IMR-90 (cell line): Measurements from ENCODE around the gene TMC4. TPM values are rescaled to one million over a fixed set of nuclear protein-coding genes. Genes with fewer than 3 reads are reported as not detected.

Experiments
- ATAC-seq: fragments of 200-7000 bp; cut with Tn5 transposase; 2 replicates; pipeline ENCODE4 v1.9.1; 2020; ENCODE audit warnings: low read depth, mild to moderate bottlenecking, moderate library complexity
- BruUV-seq: library from RNA; stranded (reverse); fragments of 400-500 nt; replicated peaks from 2 replicates; lab custom pipeline; 2021; lab: Mats Ljungman, UMichigan
- CTCF ChIA-PET: fragments of 300-600 bp; formaldehyde crosslinking; extraction: SDS; loops from one replicate; lab custom pipeline; 2021; ENCODE audit warnings: antibody characterized with exemption; lab: Yijun Ruan, JAX
- POLR2A ChIA-PET: fragments of 300-600 bp; sonication (Branson Sonifier 250); formaldehyde crosslinking; loops from one replicate; lab custom pipeline; 2022; ENCODE audit warnings: antibody characterized with exemption; ENCODE audit not compliant: unreplicated experiment; lab: Charles Lee
- DNase-seq: peaks from one replicate; pipeline ENCODE4 v3.0.0; 2013
- H2AFZ ChIP-seq: replicated peaks from 2 replicates; pipeline ENCODE3; 2013; ENCODE audit warnings: low read length, mild to moderate bottlenecking; ENCODE audit not compliant: poor library complexity
- H2AK5ac ChIP-seq: 2 replicates; pipeline ENCODE4 v1.6.1; 2013; ENCODE audit warnings: low read depth, low read length, inconsistent platforms
- H2AK9ac ChIP-seq: replicated peaks from 2 replicates; pipeline ENCODE3; 2013; ENCODE audit warnings: mild to moderate bottlenecking, low read depth, low read length, moderate library complexity; ENCODE audit not compliant: poor library complexity
- H2BK120ac ChIP-seq: 2 replicates; pipeline ENCODE4 v1.6.1; 2013; ENCODE audit warnings: low read depth, low read length, inconsistent platforms
- H2BK15ac ChIP-seq: 3 replicates; pipeline ENCODE4 v1.6.1; 2013; ENCODE audit warnings: low read depth, low read length, inconsistent platforms
- H2BK20ac ChIP-seq: 2 replicates; pipeline ENCODE4 v1.6.1; 2013; ENCODE audit warnings: low read depth, mild to moderate bottlenecking, inconsistent platforms, low read length, moderate library complexity
- H2BK5ac ChIP-seq: 2 replicates; pipeline ENCODE4 v1.6.1; 2013; ENCODE audit warnings: mild to moderate bottlenecking, low read depth, low read length, inconsistent platforms; ENCODE audit not compliant: poor library complexity, severe bottlenecking
- H3K14ac ChIP-seq: replicated peaks from 2 replicates; pipeline ENCODE4 v1.6.1; 2013; ENCODE audit warnings: low read depth, low read length, inconsistent platforms
- H3K18ac ChIP-seq: 2 replicates; pipeline ENCODE4 v1.6.1; 2013; ENCODE audit warnings: low read depth, low read length, control low read depth
- H3K23ac ChIP-seq: 2 replicates; pipeline ENCODE4 v1.6.1; 2013; ENCODE audit warnings: low read depth, low read length, inconsistent platforms
- H3K27ac ChIP-seq: 2 replicates; pipeline ENCODE4 v1.5.1; 2013; ENCODE audit warnings: mild to moderate bottlenecking, control low read depth, low read length; ENCODE audit not compliant: insufficient read depth
- H3K27me3 ChIP-seq: 2 replicates; pipeline ENCODE4 v1.6.1; 2013; ENCODE audit warnings: low read length; ENCODE audit not compliant: control insufficient read depth, insufficient read depth
- H3K36me3 ChIP-seq: 2 replicates; pipeline ENCODE4 v1.6.1; 2013; ENCODE audit warnings: low read length, mixed read lengths; ENCODE audit not compliant: control insufficient read depth, insufficient read depth
- H3K4ac ChIP-seq: 2 replicates; pipeline ENCODE4 v1.6.1; 2013; ENCODE audit warnings: low read depth, low read length, inconsistent platforms
- H3K4me1 ChIP-seq: 2 replicates; pipeline ENCODE4 v1.6.1; 2013; ENCODE audit warnings: low read length, mixed read lengths; ENCODE audit not compliant: control insufficient read depth, insufficient read depth
- H3K4me2 ChIP-seq: 2 replicates; pipeline ENCODE4 v1.6.1; 2013; ENCODE audit warnings: low read depth, mild to moderate bottlenecking, control low read depth, low read length, moderate library complexity
- H3K4me3 ChIP-seq: 2 replicates; pipeline ENCODE4 v1.5.1; 2013; ENCODE audit warnings: low read depth, mild to moderate bottlenecking, control low read depth, low read length, moderate library complexity; ENCODE audit not compliant: insufficient read depth
- H3K56ac ChIP-seq: 2 replicates; pipeline ENCODE4 v1.6.1; 2013; ENCODE audit warnings: low read length, inconsistent platforms; ENCODE audit not compliant: insufficient read depth; ENCODE audit errors: extremely low read depth
- H3K79me1 ChIP-seq, 2 experiments: 2 replicates each; pipeline ENCODE4 v1.6.1; 2013; ENCODE audit warnings: low read length in 2 of 2, inconsistent platforms in 1 of 2, low read depth in 1 of 2
- H3K9ac ChIP-seq: 2 replicates; pipeline ENCODE4 v1.6.1; 2013; ENCODE audit warnings: low read depth, low read length, control low read depth
- H3K9me1 ChIP-seq: 2 replicates; pipeline ENCODE4 v1.6.1; 2013; ENCODE audit warnings: low read length, inconsistent platforms; ENCODE audit not compliant: insufficient read depth
- H3K9me3 ChIP-seq: 2 replicates; pipeline ENCODE4 v1.6.1; 2013; ENCODE audit warnings: low read length; ENCODE audit not compliant: control insufficient read depth, insufficient read depth
- H4K20me1 ChIP-seq: 2 replicates; pipeline ENCODE4 v1.6.1; 2013; ENCODE audit warnings: low read length, inconsistent platforms; ENCODE audit not compliant: insufficient read depth
- H4K5ac ChIP-seq: 2 replicates; pipeline ENCODE4 v1.6.1; 2013; ENCODE audit warnings: mild to moderate bottlenecking, low read depth, low read length, control low read depth
- H4K8ac ChIP-seq, 2 experiments: 2 replicates each; pipeline ENCODE4 v1.6.1; 2013; ENCODE audit warnings: low read depth in 2 of 2, low read length in 2 of 2, control low read depth in 1 of 2, inconsistent platforms in 1 of 2
- H4K91ac ChIP-seq: 2 replicates; pipeline ENCODE4 v1.6.1; 2013; ENCODE audit warnings: low read depth, low read length, inconsistent platforms; ENCODE audit not compliant: insufficient read depth
- CHD1 ChIP-seq: IDR thresholded peaks from 2 replicates; pipeline ENCODE4 v1.6.1; 2012; ENCODE audit warnings: low read depth, low read length, improper control_type of control experiment
- MAZ ChIP-seq: IDR thresholded peaks from 2 replicates; pipeline ENCODE4 v1.6.1; 2012; ENCODE audit warnings: low read depth, mild to moderate bottlenecking, low read length, improper control_type of control experiment, moderate library complexity, borderline replicate concordance
- WGBS, 2 experiments: methylation state at CpG; one replicate each; pipeline versions ENCODE4 v1.1.5 to v1.1.7; 2013; ENCODE audit warnings: missing lambda C conversion rate in 2 of 2; ENCODE audit not compliant: insufficient read length in 1 of 2; ENCODE audit errors: extremely low coverage in 2 of 2; 5-methylcytosine and 5-hydroxymethylcytosine counted together
- dilution Hi-C: fragments of 300-500 bp; cut with HindIII; formaldehyde crosslinking; loops from one replicate; pipeline ENCODE4 v1.14.3; 2018; ENCODE audit warnings: low sequenced_read_pairs; ENCODE audit not compliant: unreplicated experiment
- in situ Hi-C: fragments of 300-500 bp; cut with MboI; formaldehyde crosslinking; loops from 3 replicates; pipeline ENCODE4 v1.14.3; 2019; ENCODE audit warnings: low sequenced_read_pairs, inconsistent platforms, mixed read lengths
- intact Hi-C: fragments of 100-400 bp; cut with micrococcal nuclease; formaldehyde crosslinking; loops from 2 replicates; pipeline ENCODE4 v1.10.0; 2022
- polyA plus RNA-seq, 3 experiments: library from polyadenylated mRNA; depleted of rRNA; stranded (reverse); fragments of >200 nt; gene quantifications; 2 replicates each; pipeline ENCODE4 v1.2.3, GENCODE V29; 2012; ENCODE audit warnings: low replicate concordance in 1 of 3
- total RNA-seq: library from RNA; depleted of rRNA; stranded (reverse); fragments of >200 nt; gene quantifications from 2 replicates; pipeline ENCODE4 v1.2.3, GENCODE V29; 2012

Gene TMC4
- total and polyA plus RNA-seq, 2 of the 4 experiments (the other 2 are of a cell fraction): 0.72 to 1.1 TPM

DNA sequence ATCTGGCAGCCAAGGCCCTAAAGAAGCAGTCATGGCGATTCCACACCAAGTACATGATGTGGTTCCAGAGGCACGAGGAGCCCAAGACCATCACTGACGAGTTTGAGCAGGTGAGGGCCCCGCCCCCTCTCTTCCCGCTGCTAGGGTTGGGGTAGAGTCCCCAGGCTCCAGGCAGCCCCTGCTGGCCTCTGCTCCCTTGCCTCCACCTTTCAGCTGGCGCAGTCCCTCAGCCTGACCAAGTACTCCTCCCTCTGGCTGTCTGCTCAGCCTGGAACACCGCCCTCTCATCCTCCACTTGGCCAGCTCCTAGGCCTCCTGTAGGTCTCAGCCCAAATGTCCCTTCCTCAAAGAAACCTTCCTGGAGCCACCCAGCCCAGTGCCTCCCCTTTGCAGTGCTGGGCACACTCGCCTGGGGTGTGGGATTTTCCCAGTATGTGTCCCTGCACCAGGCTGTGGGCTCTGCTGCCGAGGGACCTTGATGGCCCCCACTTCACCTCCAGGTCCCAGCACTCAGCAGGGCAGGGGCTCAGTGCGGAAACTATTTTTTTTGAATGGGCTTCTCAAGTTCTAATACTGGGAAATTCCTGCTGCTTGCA lies 19.1 kb downstream of the TMC4 start:
- Histone ChIP-seq H3K9ac (no peak overlapping the region), H2BK120ac (no peak overlapping the region), H2AFZ (no peak overlapping the region), H3K14ac (no peak overlapping the region), H4K91ac (no peak overlapping the region), H4K5ac (no peak overlapping the region), H4K8ac (no peak overlapping the region), H3K18ac (no peak overlapping the region), H3K4me3 (no peak overlapping the region), H4K20me1 (peaks cover 7% of the 10 kb centered on the region; the same call in 1 of the 2 replicates), H3K4me2 (no peak overlapping the region), H3K27me3 (no peaks in the 10 kb centered on the region), H3K56ac (no peak overlapping the region), H3K79me1 (peaks cover 7 to 27% of the 10 kb centered on the region in 2 experiments; a peak in 3 of 4 replicates), H3K4ac (no peak overlapping the region), H2AK5ac (no peak overlapping the region), H2BK15ac (no peak overlapping the region), H3K9me3 (no peaks in the 10 kb centered on the region), H2BK20ac (no peak overlapping the region), H2AK9ac (no peak overlapping the region), H3K36me3 (peaks cover 70% of the 10 kb centered on the region), H3K4me1 (peaks cover 6% of the 10 kb centered on the region), H3K27ac (no peak overlapping the region), H2BK5ac (no peak overlapping the region), H3K9me1 (no peaks in the 10 kb centered on the region; the same call in 1 of the 2 replicates), H3K23ac (no peak overlapping the region)
- dilution Hi-C loops: no loop called here
- BruUV-seq: no TSS peak
- intact Hi-C loops: no loop called here
- POLR2A ChIA-PET: no interaction called here
- CTCF ChIA-PET: no interaction called here
- 90% methylated on average over 4 of the region's 10 CpGs; no CpG with 5 or more reads in 1 of the 2 experiments for WGBS, 2 experiments
- in situ Hi-C loops: no loop called here
- ATAC-seq (no peak), DNase-seq (no peak)
- TF ChIP-seq MAZ: no peak
- TF ChIP-seq CHD1: no peak
